Neural progenitor cell (in vitro differentiated cells): Measurements from ENCODE around the gene AP4M1. TPM values are rescaled to one million over a fixed set of nuclear protein-coding genes. Genes with fewer than 3 reads are reported as not detected.

ENCODE experiments used
- DNase-seq: peaks from one replicate; pipeline ENCODE4 v3.0.0-alpha.2; 2016; ENCODE audit warnings: low spot score
- H2AFZ ChIP-seq: fragments of 200-600 bp; sonication (generic); replicated peaks from 2 replicates; pipeline ENCODE4 v1.6.1; 2016; ENCODE audit warnings: antibody characterized with exemption
- H3F3A ChIP-seq: fragments of 200-600 bp; sonication (generic); 2 replicates; pipeline ENCODE4 v1.6.1; 2016; ENCODE audit warnings: antibody characterized with exemption, low read depth
- H3K27ac ChIP-seq: fragments of 200-600 bp; sonication (generic); 2 replicates; pipeline ENCODE4 v1.5.1; 2016; ENCODE audit warnings: mild to moderate bottlenecking
- H3K27me3 ChIP-seq: fragments of 200-600 bp; sonication (generic); 2 replicates; pipeline ENCODE4 v1.6.1; 2016; ENCODE audit warnings: mild to moderate bottlenecking, moderate library complexity
- H3K36me3 ChIP-seq: fragments of 200-600 bp; sonication (generic); 2 replicates; pipeline ENCODE4 v1.5.1; 2016
- H3K4me1 ChIP-seq: fragments of 200-600 bp; sonication (generic); 2 replicates; pipeline ENCODE4 v1.6.1; 2016; ENCODE audit warnings: mixed run types
- H3K4me2 ChIP-seq: fragments of 200-600 bp; sonication (generic); 2 replicates; pipeline ENCODE4 v1.6.1; 2016
- H3K4me3 ChIP-seq: fragments of 200-600 bp; sonication (generic); 2 replicates; pipeline ENCODE4 v1.5.1; 2016
- H3K79me2 ChIP-seq: fragments of 200-600 bp; sonication (generic); 2 replicates; pipeline ENCODE4 v1.6.1; 2016; ENCODE audit warnings: low read depth
- H3K9ac ChIP-seq: fragments of 200-600 bp; sonication (generic); 2 replicates; pipeline ENCODE4 v1.6.1; 2016
- H3K9me3 ChIP-seq: fragments of 200-600 bp; sonication (generic); 2 replicates; pipeline ENCODE4 v1.5.1; 2016; ENCODE audit warnings: low read depth
- H4K20me1 ChIP-seq: fragments of 200-600 bp; sonication (generic); 2 replicates; pipeline ENCODE4 v1.6.1; 2016; ENCODE audit warnings: low read depth
- H3K27ac Mint-ChIP-seq: 3 replicates; pipeline ENCODE4 v1.8.0; 2021; ENCODE audit warnings: mixed read lengths
- H3K27me3 Mint-ChIP-seq: 2 replicates; pipeline ENCODE4 v1.8.0; 2022; ENCODE audit warnings: low read depth, mild to moderate bottlenecking, inconsistent platforms, moderate library complexity, mixed read lengths; ENCODE audit not compliant: insufficient read depth
- H3K36me3 Mint-ChIP-seq: 3 replicates; pipeline ENCODE4 v1.8.0; 2021; ENCODE audit warnings: mixed read lengths
- H3K4me1 Mint-ChIP-seq: 3 replicates; pipeline ENCODE4 v1.8.0; 2021; ENCODE audit warnings: mixed read lengths
- H3K4me3 Mint-ChIP-seq: 3 replicates; pipeline ENCODE4 v1.8.0; 2021; ENCODE audit warnings: mild to moderate bottlenecking, moderate library complexity, mixed read lengths
- H3K9me3 Mint-ChIP-seq: 3 replicates; pipeline ENCODE4 v1.8.0; 2020; ENCODE audit warnings: mixed read lengths
- EZH2 ChIP-seq: fragments of 200-600 bp; sonication (generic); IDR thresholded peaks from 2 replicates; pipeline ENCODE4 v1.6.1; 2017; ENCODE audit warnings: antibody characterized with exemption, mild to moderate bottlenecking, moderate library complexity
- EZH2phosphoT487 ChIP-seq: fragments of 200-600 bp; sonication (generic); IDR thresholded peaks from 2 replicates; pipeline ENCODE4 v1.6.1; 2017; ENCODE audit warnings: antibody characterized with exemption
- total RNA-seq: library from RNA; depleted of rRNA; stranded (reverse); fragments of >200 nt; gene quantifications from 2 replicates; pipeline ENCODE4 v1.2.3, GENCODE V29; 2015; ENCODE audit warnings: low replicate concordance
- TF ChIP-seq, protein P1 (sequence below): fragments of 200-600 bp; sonication (generic); IDR thresholded peaks from 2 replicates; pipeline ENCODE4 v1.5.1; 2017; ENCODE audit warnings: antibody characterized with exemption, mild to moderate bottlenecking

AP4M1 gene
- total RNA-seq, 1 donor from 2014 or later, result 15.3 TPM

DNA sequence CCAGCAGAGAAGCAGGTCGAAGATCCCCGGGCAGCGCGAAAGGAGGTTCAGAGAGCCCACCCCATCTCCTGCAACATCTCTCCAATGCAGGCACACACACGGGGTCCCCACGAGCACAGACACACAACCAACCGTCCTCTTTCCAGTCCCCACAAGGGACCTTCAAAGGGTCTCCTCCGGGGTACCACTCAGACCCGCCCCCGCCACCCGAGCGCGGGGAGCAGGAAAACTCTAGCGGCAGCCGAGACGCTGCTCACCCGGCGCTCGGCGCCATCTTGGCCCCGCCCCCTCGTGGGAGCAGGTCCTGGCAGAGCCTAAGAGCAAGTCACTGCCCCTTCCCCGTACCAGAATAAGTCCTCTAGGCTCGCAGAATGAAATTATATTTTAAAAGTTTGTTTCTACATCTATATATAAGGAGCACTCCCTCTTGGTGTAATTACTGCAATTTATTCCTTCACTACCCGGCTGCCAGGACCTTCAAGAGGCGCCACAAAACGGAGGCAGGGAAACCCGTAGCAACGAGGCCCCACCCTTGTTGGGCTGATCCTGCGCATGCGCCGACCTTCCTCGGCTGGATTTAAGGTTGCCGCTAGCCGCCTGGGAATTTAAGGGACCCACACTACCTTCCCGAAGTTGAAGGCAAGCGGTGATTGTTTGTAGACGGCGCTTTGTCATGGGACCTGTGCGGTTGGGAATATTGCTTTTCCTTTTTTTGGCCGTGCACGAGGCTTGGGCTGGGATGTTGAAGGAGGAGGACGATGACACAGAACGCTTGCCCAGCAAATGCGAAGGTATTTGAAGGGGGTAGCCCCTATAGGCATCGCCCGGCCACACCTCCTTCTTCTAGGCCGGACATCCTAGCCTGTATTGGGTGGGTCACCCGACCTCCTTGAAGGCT is 17.9 kb downstream of the AP4M1 start, which contains the start of the genes CNPY4 and TAF6:
TSS of gene CNPY4 (plus strand) at position 563 of the 898 bp plus-strand sequence. CDS start at position 674, 111 bp downstream.
TSS of gene TAF6 (minus strand) at position 287 of the 898 bp plus-strand sequence. CDS start 5,149 bp downstream, outside the sequence.
- H3K4me3 ChIP-seq, result peak within 1 kb of the TSS; percentile 99
- H3K4me2 ChIP-seq, result peak within 1 kb of the TSS; percentile 84
- H3K27me3 Mint-ChIP-seq, result peaks cover 4% of the 10 kb centered on the region
- H3K36me3 Mint-ChIP-seq, result peaks cover 10% of the 10 kb centered on the region
- DNase-seq, result peak; percentile 98
- H3K4me3 Mint-ChIP-seq, result peak within 1 kb of the TSS; percentile 99
- H3K4me1 Mint-ChIP-seq, result peaks cover 17% of the 10 kb centered on the region
- H3K36me3 ChIP-seq, result no peaks in the 10 kb centered on the region
- no peaks in the 10 kb centered on the region for H3K9me3 ChIP-seq
- peak within 1 kb of the TSS; percentile 89 for H3K9ac ChIP-seq
- H3K4me1 ChIP-seq, result peaks cover 12% of the 10 kb centered on the region
- no peaks in the 10 kb centered on the region for H3K27me3 ChIP-seq
- peaks cover 23% of the 10 kb centered on the region for H3F3A ChIP-seq
- H3K27ac Mint-ChIP-seq, result peak within 1 kb of the TSS; percentile 100
- TF ChIP-seq, protein P1, sequence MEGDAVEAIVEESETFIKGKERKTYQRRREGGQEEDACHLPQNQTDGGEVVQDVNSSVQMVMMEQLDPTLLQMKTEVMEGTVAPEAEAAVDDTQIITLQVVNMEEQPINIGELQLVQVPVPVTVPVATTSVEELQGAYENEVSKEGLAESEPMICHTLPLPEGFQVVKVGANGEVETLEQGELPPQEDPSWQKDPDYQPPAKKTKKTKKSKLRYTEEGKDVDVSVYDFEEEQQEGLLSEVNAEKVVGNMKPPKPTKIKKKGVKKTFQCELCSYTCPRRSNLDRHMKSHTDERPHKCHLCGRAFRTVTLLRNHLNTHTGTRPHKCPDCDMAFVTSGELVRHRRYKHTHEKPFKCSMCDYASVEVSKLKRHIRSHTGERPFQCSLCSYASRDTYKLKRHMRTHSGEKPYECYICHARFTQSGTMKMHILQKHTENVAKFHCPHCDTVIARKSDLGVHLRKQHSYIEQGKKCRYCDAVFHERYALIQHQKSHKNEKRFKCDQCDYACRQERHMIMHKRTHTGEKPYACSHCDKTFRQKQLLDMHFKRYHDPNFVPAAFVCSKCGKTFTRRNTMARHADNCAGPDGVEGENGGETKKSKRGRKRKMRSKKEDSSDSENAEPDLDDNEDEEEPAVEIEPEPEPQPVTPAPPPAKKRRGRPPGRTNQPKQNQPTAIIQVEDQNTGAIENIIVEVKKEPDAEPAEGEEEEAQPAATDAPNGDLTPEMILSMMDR, result no peak
- TF ChIP-seq EZH2phosphoT487 (no peak), EZH2 (no peak)
- peaks cover 34% of the 10 kb centered on the region for H3K79me2 ChIP-seq
- H4K20me1 ChIP-seq, result no peaks in the 10 kb centered on the region
- H3K27ac ChIP-seq, result peak within 1 kb of the TSS; percentile 98
- no peaks in the 10 kb centered on the region for H3K9me3 Mint-ChIP-seq
- H2AFZ ChIP-seq, result peak within 1 kb of the TSS; percentile 96

DNA sequence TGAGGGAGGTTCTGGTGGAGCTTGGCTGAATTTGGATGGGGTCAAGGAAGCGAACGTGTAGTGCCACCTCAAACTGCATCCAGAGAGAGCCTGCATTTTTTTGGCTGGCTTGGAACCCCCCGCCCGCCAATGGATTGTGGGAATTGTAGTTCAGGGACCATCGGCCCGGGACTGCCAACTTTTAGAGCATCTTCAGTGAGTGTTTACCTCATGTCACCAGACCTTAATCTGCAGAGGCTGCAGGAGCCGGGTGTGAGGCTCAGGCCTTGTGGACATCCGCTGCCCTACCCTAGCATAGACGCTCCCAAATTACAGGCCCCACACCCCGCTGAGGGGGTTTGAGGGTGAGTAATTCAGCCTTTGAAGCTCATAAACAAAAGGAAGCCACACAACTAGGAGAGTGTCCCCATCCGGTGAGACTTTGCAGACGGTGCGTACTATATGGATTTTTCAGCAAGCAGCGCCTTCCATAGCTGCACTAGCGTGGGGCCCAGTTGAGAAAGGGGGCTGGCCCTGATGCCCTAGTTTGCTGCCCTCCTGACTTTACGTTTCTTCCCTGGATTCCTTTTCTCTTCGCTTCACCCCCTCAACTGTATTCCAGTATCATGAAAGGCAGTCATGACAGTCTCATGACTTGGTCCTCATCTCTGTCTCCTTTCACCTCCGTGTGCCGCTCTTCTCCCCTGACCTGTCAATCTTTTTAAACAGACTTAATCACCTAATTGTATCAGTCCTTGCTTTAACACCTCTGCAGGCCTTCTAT is 18.7 kb downstream of the AP4M1 start:
- Histone ChIP-seq H2AFZ (peak overlapping the region; percentile 96), H3K27ac (no peak overlapping the region), H3K9ac (peak overlapping the region; percentile 11), H3K27me3 (no peaks in the 10 kb centered on the region), H3K36me3 (no peaks in the 10 kb centered on the region), H3K4me2 (peak overlapping the region; percentile 84), H3K4me1 (peaks cover 12% of the 10 kb centered on the region), H4K20me1 (no peaks in the 10 kb centered on the region), H3K79me2 (peaks cover 34% of the 10 kb centered on the region), H3K4me3 (peak overlapping the region; percentile 99), H3F3A (peaks cover 26% of the 10 kb centered on the region), H3K9me3 (no peaks in the 10 kb centered on the region)
- H3K27ac Mint-ChIP-seq, result peak overlapping the region; percentile 100
- TF ChIP-seq EZH2phosphoT487, result no peak
- TF ChIP-seq, protein P1, result no peak
- no peak for TF ChIP-seq EZH2
- H3K9me3 Mint-ChIP-seq, result no peaks in the 10 kb centered on the region
- peaks cover 4% of the 10 kb centered on the region for H3K27me3 Mint-ChIP-seq
- H3K36me3 Mint-ChIP-seq, result peaks cover 15% of the 10 kb centered on the region
- H3K4me1 Mint-ChIP-seq, result peaks cover 22% of the 10 kb centered on the region
- H3K4me3 Mint-ChIP-seq, result peak overlapping the region; percentile 99
- DNase-seq, result peak; percentile 86

DNA sequence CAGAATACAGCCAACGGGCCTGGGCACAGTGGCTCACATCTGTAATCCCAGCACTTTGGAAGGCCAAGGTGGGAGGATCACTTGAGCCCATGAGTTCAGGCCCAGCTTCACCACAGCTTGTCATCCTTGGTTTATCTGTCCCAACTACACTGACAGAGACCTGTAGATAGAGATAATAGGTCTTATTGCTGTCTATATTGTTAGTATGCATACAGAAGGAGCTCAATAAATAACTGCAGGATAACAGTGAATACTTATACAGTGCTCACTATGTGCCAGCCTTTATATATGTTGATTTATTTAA is 19.2 kb downstream of the AP4M1 start:
- no peak overlapping the region for H2AFZ ChIP-seq
- no peaks in the 10 kb centered on the region for H3K9me3 Mint-ChIP-seq
- H3K27ac Mint-ChIP-seq, result no peak overlapping the region
- H3K4me3 ChIP-seq, result peak overlapping the region; percentile 99
- no peak overlapping the region for H3K27ac ChIP-seq
- H3K4me1 Mint-ChIP-seq, result peaks cover 26% of the 10 kb centered on the region
- no peaks in the 10 kb centered on the region for H3K36me3 ChIP-seq
- H3K79me2 ChIP-seq, result peaks cover 37% of the 10 kb centered on the region
- TF ChIP-seq, protein P1, result no peak
- TF ChIP-seq EZH2phosphoT487 (no peak), EZH2 (no peak)
- no peak for DNase-seq
- H3K27me3 ChIP-seq, result no peaks in the 10 kb centered on the region
- no peak overlapping the region for H3K9ac ChIP-seq
- H3K4me2 ChIP-seq, result peak overlapping the region; percentile 84
- peaks cover 31% of the 10 kb centered on the region for H3F3A ChIP-seq
- H3K9me3 ChIP-seq, result no peaks in the 10 kb centered on the region
- H3K27me3 Mint-ChIP-seq, result peaks cover 4% of the 10 kb centered on the region
- peaks cover 15% of the 10 kb centered on the region for H3K36me3 Mint-ChIP-seq
- H3K4me3 Mint-ChIP-seq, result peak overlapping the region; percentile 99
- H4K20me1 ChIP-seq, result no peaks in the 10 kb centered on the region
- peaks cover 12% of the 10 kb centered on the region for H3K4me1 ChIP-seq
